HepG2 (cell line): ENCODE data around the gene TBX3. TPM values are rescaled to one million over a fixed set of nuclear protein-coding genes. Genes with fewer than 3 reads are reported as not detected.
A peak's percentile ranks its signal among the peaks of the same experiment; 100 is the strongest.

ENCODE experiments used
- AKAP8 ChIP-seq: sonication (generic); formaldehyde crosslinking; IDR thresholded peaks from 2 replicates; pipeline ENCODE4 v1.5.1; 2020; ENCODE audit warnings: mild to moderate bottlenecking, missing genetic modification reagents
- ELF4 ChIP-seq: sonication (generic); formaldehyde crosslinking; IDR thresholded peaks from 2 replicates; pipeline ENCODE4 v1.5.0; 2020; ENCODE audit warnings: missing genetic modification reagents, mild to moderate bottlenecking, moderate library complexity, borderline replicate concordance
- HOXA9 ChIP-seq: sonication (generic); formaldehyde crosslinking; IDR thresholded peaks from 2 replicates; pipeline ENCODE4 v1.8.1; 2022; ENCODE audit warnings: missing genetic modification reagents, mild to moderate bottlenecking, moderate library complexity, borderline replicate concordance
- POGK ChIP-seq: sonication (generic); formaldehyde crosslinking; conservative IDR thresholded peaks from 2 replicates; pipeline ENCODE4 v1.8.0; 2022; ENCODE audit warnings: mild to moderate bottlenecking, moderate library complexity, missing genetic modification reagents
- PRPF4 ChIP-seq: fragments of 200-400 bp; formaldehyde crosslinking; IDR thresholded peaks from 2 replicates; pipeline ENCODE4 v1.6.1; 2016; ENCODE audit warnings: low read length, low read depth; ENCODE audit not compliant: poor library complexity, severe bottlenecking
- SETDB1 ChIP-seq: sonication (generic); formaldehyde crosslinking; IDR thresholded peaks from 2 replicates; pipeline ENCODE4 v1.5.1; 2020; ENCODE audit warnings: missing genetic modification reagents, mild to moderate bottlenecking, borderline replicate concordance
- SMC3 ChIP-seq: IDR thresholded peaks from 2 replicates; pipeline ENCODE4 v1.6.1; 2011; ENCODE audit warnings: low read length, improper control_type of control experiment
- SP2 ChIP-seq: sonication (generic); formaldehyde crosslinking; IDR thresholded peaks from 2 replicates; pipeline ENCODE4 v1.5.1; 2020; ENCODE audit warnings: mild to moderate bottlenecking, missing genetic modification reagents
- TBX2 ChIP-seq: sonication (generic); formaldehyde crosslinking; IDR thresholded peaks from 2 replicates; pipeline ENCODE4 v1.5.0; 2020; ENCODE audit warnings: missing genetic modification reagents, mild to moderate bottlenecking, borderline replicate concordance
- TGIF2 ChIP-seq: IDR thresholded peaks from 2 replicates; pipeline ENCODE4 v1.6.1; 2016; ENCODE audit warnings: control low read depth, missing compliant biosample characterization
- ZFP1 ChIP-seq: IDR thresholded peaks from 2 replicates; pipeline ENCODE4 v1.6.1; 2016
- polyA plus RNA-seq, 8 experiments: library from polyadenylated mRNA; depleted of rRNA in 3 of 8; stranded (reverse) in 7 of 8; unstranded in 1 of 8; fragments of >200 nt; fragmentation: Illumina TruSeq in 4 of 8; extraction: Trizol in 4 of 8; gene quantifications; 2 replicates each; pipeline versions ENCODE4 v1.2.1 to v1.2.3, GENCODE V29; 2011 to 2016; ENCODE audit warnings: low read depth in 4 of 8, missing spikeins in 1 of 8, mixed read lengths in 1 of 8; ENCODE audit not compliant: insufficient read depth in 1 of 8
- total RNA-seq, 5 experiments: library from RNA; depleted of rRNA; stranded (reverse); fragments of >200 nt; fragmentation: Illumina TruSeq; extraction: Trizol; gene quantifications; 2 replicates each; pipeline ENCODE4 v1.2.3, GENCODE V29; 2016; ENCODE audit warnings: low read depth in 1 of 5
- TF ChIP-seq, protein P1 (sequence below): IDR thresholded peaks from 2 replicates; pipeline ENCODE4 v1.6.1; 2016; ENCODE audit warnings: missing compliant biosample characterization, missing genetic modification reagents, borderline replicate concordance
- TF ChIP-seq, protein P2 (sequence below): sonication (generic); formaldehyde crosslinking; IDR thresholded peaks from 2 replicates; pipeline ENCODE4 v1.4.0; 2020; ENCODE audit warnings: missing genetic modification reagents, borderline replicate concordance
- TF ChIP-seq, protein P3 (sequence below): sonication (generic); formaldehyde crosslinking; IDR thresholded peaks from 2 replicates; pipeline ENCODE4 v1.4.0; 2020; ENCODE audit warnings: mild to moderate bottlenecking, low read depth, missing genetic modification reagents

TBX3 gene
- total and polyA plus RNA-seq, 2 of the 13 experiments (the other 11 are each of a cell fraction or from before 2014, with no cell fraction given) = 27.1 to 42.4 TPM

GRCh38 chr12:114679942-114680341, 4.0 kb downstream of the TBX3 start (continued):
- TF ChIP-seq, protein P1, sequence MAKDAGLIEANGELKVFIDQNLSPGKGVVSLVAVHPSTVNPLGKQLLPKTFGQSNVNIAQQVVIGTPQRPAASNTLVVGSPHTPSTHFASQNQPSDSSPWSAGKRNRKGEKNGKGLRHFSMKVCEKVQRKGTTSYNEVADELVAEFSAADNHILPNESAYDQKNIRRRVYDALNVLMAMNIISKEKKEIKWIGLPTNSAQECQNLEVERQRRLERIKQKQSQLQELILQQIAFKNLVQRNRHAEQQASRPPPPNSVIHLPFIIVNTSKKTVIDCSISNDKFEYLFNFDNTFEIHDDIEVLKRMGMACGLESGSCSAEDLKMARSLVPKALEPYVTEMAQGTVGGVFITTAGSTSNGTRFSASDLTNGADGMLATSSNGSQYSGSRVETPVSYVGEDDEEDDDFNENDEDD (CRISPR knock-in tag) = no peak
- TF ChIP-seq TBX2 (CRISPR knock-in tag) (0 out of 2 replicates have a peak, but pooled peaks have one; percentile 3), AKAP8 (CRISPR knock-in tag) (no peak), ZFP1 (CRISPR knock-in tag) (no peak), SETDB1 (CRISPR knock-in tag) (no peak), HOXA9 (no peak), TGIF2 (CRISPR knock-in tag) (no peak), SP2 (no peak), POGK (CRISPR knock-in tag) (no peak), PRPF4 (no peak), SMC3 (no peak), ELF4 (CRISPR knock-in tag) (no peak)
- TF ChIP-seq, protein P2, sequence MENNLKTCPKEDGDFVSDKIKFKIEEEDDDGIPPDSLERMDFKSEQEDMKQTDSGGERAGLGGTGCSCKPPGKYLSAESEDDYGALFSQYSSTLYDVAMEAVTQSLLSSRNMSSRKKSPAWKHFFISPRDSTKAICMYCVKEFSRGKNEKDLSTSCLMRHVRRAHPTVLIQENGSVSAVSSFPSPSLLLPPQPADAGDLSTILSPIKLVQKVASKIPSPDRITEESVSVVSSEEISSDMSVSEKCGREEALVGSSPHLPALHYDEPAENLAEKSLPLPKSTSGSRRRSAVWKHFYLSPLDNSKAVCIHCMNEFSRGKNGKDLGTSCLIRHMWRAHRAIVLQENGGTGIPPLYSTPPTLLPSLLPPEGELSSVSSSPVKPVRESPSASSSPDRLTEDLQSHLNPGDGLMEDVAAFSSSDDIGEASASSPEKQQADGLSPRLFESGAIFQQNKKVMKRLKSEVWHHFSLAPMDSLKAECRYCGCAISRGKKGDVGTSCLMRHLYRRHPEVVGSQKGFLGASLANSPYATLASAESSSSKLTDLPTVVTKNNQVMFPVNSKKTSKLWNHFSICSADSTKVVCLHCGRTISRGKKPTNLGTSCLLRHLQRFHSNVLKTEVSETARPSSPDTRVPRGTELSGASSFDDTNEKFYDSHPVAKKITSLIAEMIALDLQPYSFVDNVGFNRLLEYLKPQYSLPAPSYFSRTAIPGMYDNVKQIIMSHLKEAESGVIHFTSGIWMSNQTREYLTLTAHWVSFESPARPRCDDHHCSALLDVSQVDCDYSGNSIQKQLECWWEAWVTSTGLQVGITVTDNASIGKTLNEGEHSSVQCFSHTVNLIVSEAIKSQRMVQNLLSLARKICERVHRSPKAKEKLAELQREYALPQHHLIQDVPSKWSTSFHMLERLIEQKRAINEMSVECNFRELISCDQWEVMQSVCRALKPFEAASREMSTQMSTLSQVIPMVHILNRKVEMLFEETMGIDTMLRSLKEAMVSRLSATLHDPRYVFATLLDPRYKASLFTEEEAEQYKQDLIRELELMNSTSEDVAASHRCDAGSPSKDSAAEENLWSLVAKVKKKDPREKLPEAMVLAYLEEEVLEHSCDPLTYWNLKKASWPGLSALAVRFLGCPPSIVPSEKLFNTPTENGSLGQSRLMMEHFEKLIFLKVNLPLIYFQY (CRISPR knock-in tag) = no peak
- TF ChIP-seq, protein P3, sequence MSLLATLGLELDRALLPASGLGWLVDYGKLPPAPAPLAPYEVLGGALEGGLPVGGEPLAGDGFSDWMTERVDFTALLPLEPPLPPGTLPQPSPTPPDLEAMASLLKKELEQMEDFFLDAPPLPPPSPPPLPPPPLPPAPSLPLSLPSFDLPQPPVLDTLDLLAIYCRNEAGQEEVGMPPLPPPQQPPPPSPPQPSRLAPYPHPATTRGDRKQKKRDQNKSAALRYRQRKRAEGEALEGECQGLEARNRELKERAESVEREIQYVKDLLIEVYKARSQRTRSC = no peak
